Activated CD8-positive, alpha-beta T cell treated with anti-CD3 and anti-CD28 coated beads for 36 hours (primary cell): ENCODE results near the gene TMEM176B. TPM values are rescaled to one million over a fixed set of nuclear protein-coding genes. Genes with fewer than 3 reads are reported as not detected.

Experiments used
- ATAC-seq: fragments of 200-7000 bp; cut with Tn5 transposase; one replicate; pipeline ENCODE4 v1.10.0; 2021; ENCODE audit warnings: mild to moderate bottlenecking, moderate library complexity
- CTCF ChIA-PET: fragments of 350-600 bp; sonication (Branson Sonifier 250); formaldehyde crosslinking; loops from one replicate; lab custom pipeline; 2021; ENCODE audit warnings: antibody characterized with exemption; lab: Charles Lee
- POLR2A ChIA-PET: fragments of 350-600 bp; sonication (Branson Sonifier 250); formaldehyde crosslinking; loops from one replicate; lab custom pipeline; 2021; ENCODE audit warnings: antibody characterized with exemption; lab: Charles Lee
- DNase-seq: peaks from one replicate; pipeline ENCODE4 v3.0.0-alpha.2; 2020
- H3K27ac Mint-ChIP-seq: one replicate; pipeline ENCODE4 v1.8.0; 2021; ENCODE audit warnings: mild to moderate bottlenecking, mixed read lengths
- H3K27me3 Mint-ChIP-seq: one replicate; pipeline ENCODE4 v1.8.0; 2021; ENCODE audit warnings: mixed read lengths
- H3K36me3 Mint-ChIP-seq: one replicate; pipeline ENCODE4 v1.8.0; 2021; ENCODE audit warnings: low read depth, mixed read lengths
- H3K4me1 Mint-ChIP-seq: one replicate; pipeline ENCODE4 v1.8.0; 2021; ENCODE audit warnings: low read depth, mixed read lengths
- H3K4me3 Mint-ChIP-seq: one replicate; pipeline ENCODE4 v1.8.0; 2021; ENCODE audit warnings: mild to moderate bottlenecking, moderate library complexity, mixed read lengths
- H3K9me3 Mint-ChIP-seq: one replicate; pipeline ENCODE4 v1.8.0; 2021; ENCODE audit warnings: mixed read lengths
- CTCF ChIP-seq: fragments of 200-600 bp; IDR thresholded peaks from one replicate; pipeline ENCODE4 v1.8.0; 2022; ENCODE audit warnings: antibody characterized with exemption, mild to moderate bottlenecking
- intact Hi-C: fragments of 100-400 bp; cut with micrococcal nuclease; formaldehyde crosslinking; loops from one replicate; pipeline ENCODE4 v1.10.0; 2022
- total RNA-seq, 2 experiments: library from RNA; stranded (reverse); gene quantifications; one replicate each; pipeline ENCODE4 v1.2.3, GENCODE V29; 2021

Gene TMEM176B
- total RNA-seq, 2 experiments from 2014 or later = not detected

GRCh38 chr7:150769768-150770167 lies 30.4 kb downstream of the TMEM176B start:
- no peak for ATAC-seq
- no peak for TF ChIP-seq CTCF
- no peaks in the 10 kb centered on the region for H3K27me3 Mint-ChIP-seq
- intact Hi-C loops = no loop called here
- peaks cover 3% of the 10 kb centered on the region for H3K4me1 Mint-ChIP-seq
- peaks cover 1% of the 10 kb centered on the region for H3K36me3 Mint-ChIP-seq
- POLR2A ChIA-PET = interaction anchor here (0.6 kb wide), 1 partner anchor 29 kb away, joined by 3 read pairs; no protein-coding TSS in a partner anchor
- H3K27ac Mint-ChIP-seq = no peak overlapping the region
- DNase-seq = no peak
- H3K9me3 Mint-ChIP-seq = peaks cover 13% of the 10 kb centered on the region
- CTCF ChIA-PET = interaction anchor here (0.7 to 1.6 kb wide), 6 partner anchors 13 to 346 kb away, joined by 3 to 5 read pairs (median 3); no protein-coding TSS in a partner anchor
- H3K4me3 Mint-ChIP-seq = no peak overlapping the region

- intact Hi-C loops = no loop called here
- Mint-ChIP-seq H3K9me3 (peaks cover 6% of the 10 kb centered on the region), H3K36me3 (peaks cover 3% of the 10 kb centered on the region), H3K4me1 (peaks cover 3% of the 10 kb centered on the region), H3K27ac (no peak overlapping the region), H3K4me3 (no peak overlapping the region), H3K27me3 (no peaks in the 10 kb centered on the region)
- ATAC-seq (no peak), DNase-seq (no peak)
- POLR2A ChIA-PET = no interaction called here
- CTCF ChIA-PET = interaction anchor here (1.7 to 2.6 kb wide), 2 partner anchors 11 to 12 kb away, joined by 5 to 16 read pairs; no protein-coding TSS in a partner anchor
- no peak for TF ChIP-seq CTCF
Observed at GRCh38 chr7:150766334-150766709, 33.8 kb downstream of the TMEM176B start.

GRCh38 chr7:150759479-150759878 lies 40.7 kb downstream of the TMEM176B start:
- intact Hi-C loops = loop anchor here (5.0 to 10.0 kb wide), 3 partner anchors 127 to 405 kb away; partner anchors contain the start of genes GIMAP4 and GIMAP6
- no peaks in the 10 kb centered on the region for H3K27me3 Mint-ChIP-seq

GRCh38 chr7:150756858-150757257 lies 43.3 kb downstream of the TMEM176B start:
- peaks cover 50% of the 10 kb centered on the region for H3K4me1 Mint-ChIP-seq
- peak; percentile 69 for TF ChIP-seq CTCF
- POLR2A ChIA-PET = interaction anchor here (0.6 to 1.9 kb wide), 3 partner anchors 19 to 352 kb away, joined by 3 to 14 read pairs (median 3); partner anchors contain the start of gene GIMAP5
- H3K27me3 Mint-ChIP-seq = no peaks in the 10 kb centered on the region
- H3K27ac Mint-ChIP-seq = peak overlapping the region; percentile 96
- ATAC-seq (no peak), DNase-seq (no peak)
- peaks cover 8% of the 10 kb centered on the region for H3K9me3 Mint-ChIP-seq
- CTCF ChIA-PET = interaction anchor here (0.7 to 6.4 kb wide), 16 partner anchors 12 to 401 kb away, joined by 3 to 93 read pairs (median 4); partner anchors contain the start of genes GIMAP6 and GIMAP8
- intact Hi-C loops = loop anchor here (5.0 to 10.0 kb wide), 3 partner anchors 125 to 402 kb away; partner anchors contain the start of genes GIMAP4 and GIMAP6
- peak overlapping the region; percentile 3 for H3K4me3 Mint-ChIP-seq
- peaks cover 5% of the 10 kb centered on the region for H3K36me3 Mint-ChIP-seq

More at GRCh38 chr7:150759479-150759878, 40.7 kb downstream of the TMEM176B start:
- H3K4me3 Mint-ChIP-seq = no peak overlapping the region
- peaks cover 6% of the 10 kb centered on the region for H3K9me3 Mint-ChIP-seq
- H3K36me3 Mint-ChIP-seq = peaks cover 5% of the 10 kb centered on the region
- DNase-seq = no peak
- ChIA-PET CTCF (interaction anchor here (0.9 to 2.3 kb wide), 6 partner anchors 22 to 326 kb away, joined by 3 to 18 read pairs (median 4); partner anchors contain the start of gene GIMAP5), POLR2A (interaction anchor here (0.6 to 1.2 kb wide), 2 partner anchors 22 to 492 kb away, joined by 3 read pairs; no protein-coding TSS in a partner anchor)
- TF ChIP-seq CTCF = no peak
- H3K4me1 Mint-ChIP-seq = peaks cover 27% of the 10 kb centered on the region
- H3K27ac Mint-ChIP-seq = no peak overlapping the region
- ATAC-seq = no peak

GRCh38 chr7:150756166-150756565 lies 44.0 kb downstream of the TMEM176B start:
- H3K27ac Mint-ChIP-seq = peak overlapping the region; percentile 96
- H3K36me3 Mint-ChIP-seq = peaks cover under 1% of the 10 kb centered on the region
- ATAC-seq (no peak), DNase-seq (no peak)
- POLR2A ChIA-PET = interaction anchor here (0.6 to 3.3 kb wide), 15 partner anchors 18 to 323 kb away, joined by 3 to 19 read pairs (median 4); partner anchors contain the start of genes GIMAP4, GIMAP5 and GIMAP6
- CTCF ChIA-PET = interaction anchor here (0.8 to 6.4 kb wide), 11 partner anchors 11 to 401 kb away, joined by 3 to 93 read pairs (median 6); partner anchors contain the start of genes GIMAP1, GIMAP4, GIMAP6 and GIMAP8
- H3K4me1 Mint-ChIP-seq = peaks cover 56% of the 10 kb centered on the region
- H3K9me3 Mint-ChIP-seq = peaks cover 2% of the 10 kb centered on the region
- intact Hi-C loops = loop anchor here (5.0 to 10.0 kb wide), 3 partner anchors 124 to 401 kb away; partner anchors contain the start of genes GIMAP4 and GIMAP6
- TF ChIP-seq CTCF = no peak
- peak overlapping the region; percentile 66 for H3K4me3 Mint-ChIP-seq
- H3K27me3 Mint-ChIP-seq = no peaks in the 10 kb centered on the region
